Measurements from ENCODE around the gene PPP1R14C. TPM values are rescaled to one million over a fixed set of nuclear protein-coding genes. Genes with fewer than 3 reads are reported as not detected.

The PPP1R14C gene
- total and polyA plus RNA-seq, 10 of the 15 experiments (the other 5 are each of a cell fraction or from before 2014, with no cell fraction given), result 0.07 to 1.6 (median 0.13) TPM; not detected in 4

DNA sequence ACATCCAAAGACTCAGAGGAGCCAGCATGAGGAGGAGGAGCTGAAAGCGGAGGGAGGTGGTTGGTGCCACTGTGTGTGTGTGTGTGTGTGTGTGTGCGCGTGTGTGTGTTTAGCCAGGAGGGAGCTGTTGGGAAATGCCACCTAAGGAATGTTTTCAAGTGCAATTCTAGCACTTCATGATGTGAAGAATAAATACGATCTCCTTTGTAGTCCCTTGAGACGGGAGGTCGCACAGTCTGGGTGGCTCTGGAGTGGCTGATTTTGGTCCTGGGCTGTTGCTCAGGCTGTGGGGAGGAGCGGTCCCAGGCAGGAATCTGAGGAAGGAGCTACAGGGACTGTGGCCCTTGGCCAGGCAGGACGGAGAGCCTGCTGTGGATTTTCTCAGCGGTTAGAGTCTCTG is 93.7 kb downstream of the PPP1R14C start:
- ChIA-PET SMC1A (ENCODE audit: uncharacterized antibody, unreplicated experiment) (no interaction called here), RAD21 (ENCODE audit: unreplicated experiment) (no interaction called here), POLR2A (no interaction called here), CTCF (no interaction called here)
- no peak for FAIRE-seq
- Histone ChIP-seq H3K4me2 (ENCODE audit: control insufficient read depth, insufficient read depth) (no peak overlapping the region), H3K27me3 (replicated peaks in 1 of 2; ENCODE audit: control insufficient read depth in 2 of 2, insufficient read depth in 2 of 2, low read length in 1 of 2) (peaks cover 0 to 2% of the 10 kb centered on the region in 2 experiments; a peak in 2 of 4 replicates), H3K9ac (ENCODE audit: control insufficient read depth, insufficient read depth, low read length) (no peak overlapping the region), H3K9me3 (replicated peaks; ENCODE audit: control insufficient read depth, insufficient read depth, low read length) (no peaks in the 10 kb centered on the region), H4K20me1 (ENCODE audit: control insufficient read depth, insufficient read depth) (no peaks in the 10 kb centered on the region), H3K79me2 (ENCODE audit: control insufficient read depth, insufficient read depth, low read length) (no peaks in the 10 kb centered on the region), H3K4me1 (ENCODE audit: control insufficient read depth, insufficient read depth, low read length) (no peaks in the 10 kb centered on the region), H2AFZ (ENCODE audit: control insufficient read depth, low read depth, low read length) (no peak overlapping the region), H3K27ac (ENCODE audit: control insufficient read depth, insufficient read depth) (no peak overlapping the region), H3K4me3 (no peak overlapping the region), H3K36me3 (ENCODE audit: control insufficient read depth in 2 of 2, insufficient read depth in 2 of 2, low read length in 1 of 2) (no peaks in the 10 kb centered on the region)
- in situ Hi-C loops (cut with MboI), result no loop called here
- no TSS peak for BruUV-seq (replicated peaks)
- no peak for DNase-seq (ENCODE audit: low read depth, low spot score)
- 52% methylated on average over 9 of the region's 9 CpGs for WGBS (ENCODE audit: insufficient coverage, insufficient replicate concordance, low lambda C conversion rate, missing lambda C conversion rate)
- intact Hi-C loops (cut with micrococcal nuclease; ENCODE audit: unreplicated experiment), result no loop called here
- ATAC-seq, result no peak
- TF ChIP-seq PAX8 (IDR thresholded peaks at IDR 0.05) (no peak), RB1 (IDR thresholded peaks at IDR 0.05; ENCODE audit: borderline replicate concordance) (no peak), JUND (IDR thresholded peaks at IDR 0.05; ENCODE audit: low read depth, low read length) (no peak), MYB (IDR thresholded peaks at IDR 0.05; ENCODE audit: borderline replicate concordance, low read depth, low read length) (no peak), EED (IDR thresholded peaks at IDR 0.05; ENCODE audit: low read depth) (no peak), MEF2A (IDR thresholded peaks at IDR 0.05; ENCODE audit: insufficient read depth, low read depth, low read length) (no peak)

DNA sequence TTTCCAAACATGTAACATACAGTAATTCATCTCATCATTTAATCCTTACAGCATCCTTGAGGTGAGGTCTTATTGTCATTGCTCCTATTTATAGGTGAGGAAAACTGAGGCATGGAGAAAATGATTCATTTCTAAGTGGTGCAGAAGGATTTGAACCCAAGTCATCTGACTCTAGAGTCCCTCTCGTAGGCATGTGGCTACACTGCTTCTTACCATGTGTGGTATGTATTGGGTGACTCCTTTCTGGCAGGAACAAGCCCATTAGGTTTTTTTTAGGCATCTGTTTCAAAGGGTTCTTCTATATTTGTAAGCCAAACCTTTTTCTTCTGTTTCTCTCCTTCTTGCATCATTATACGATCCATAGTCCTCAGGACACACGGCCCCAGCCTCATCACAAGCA is 94.8 kb downstream of the PPP1R14C start:
- Histone ChIP-seq H2AFZ (ENCODE audit: control insufficient read depth, low read depth, low read length) (no peak overlapping the region), H4K20me1 (ENCODE audit: control insufficient read depth, insufficient read depth) (no peaks in the 10 kb centered on the region), H3K27ac (ENCODE audit: control insufficient read depth, insufficient read depth) (no peak overlapping the region), H3K4me2 (ENCODE audit: control insufficient read depth, insufficient read depth) (no peak overlapping the region), H3K79me2 (ENCODE audit: control insufficient read depth, insufficient read depth, low read length) (no peaks in the 10 kb centered on the region), H3K27me3 (replicated peaks in 1 of 2; ENCODE audit: control insufficient read depth in 2 of 2, insufficient read depth in 2 of 2, low read length in 1 of 2) (peaks cover 0 to 2% of the 10 kb centered on the region in 2 experiments; a peak in 2 of 4 replicates), H3K9me3 (replicated peaks; ENCODE audit: control insufficient read depth, insufficient read depth, low read length) (no peaks in the 10 kb centered on the region), H3K9ac (ENCODE audit: control insufficient read depth, insufficient read depth, low read length) (no peak overlapping the region), H3K4me1 (ENCODE audit: control insufficient read depth, insufficient read depth, low read length) (no peaks in the 10 kb centered on the region), H3K36me3 (ENCODE audit: control insufficient read depth in 2 of 2, insufficient read depth in 2 of 2, low read length in 1 of 2) (no peaks in the 10 kb centered on the region), H3K4me3 (no peak overlapping the region)
- WGBS (ENCODE audit: insufficient coverage, insufficient replicate concordance, low lambda C conversion rate, missing lambda C conversion rate), result 14% methylated on average over 3 of the region's 3 CpGs
- SMC1A ChIA-PET (ENCODE audit: uncharacterized antibody, unreplicated experiment), result no interaction called here
- in situ Hi-C loops (cut with MboI), result no loop called here
- no TSS peak for BruUV-seq (replicated peaks)
- CTCF ChIA-PET, result interaction anchor here (0.9 kb wide), 1 partner anchor 9 kb away, joined by 3 read pairs; no protein-coding TSS in a partner anchor
- ATAC-seq (no peak), DNase-seq (ENCODE audit: low read depth, low spot score) (no peak), FAIRE-seq (no peak)
- POLR2A ChIA-PET, result no interaction called here
- RAD21 ChIA-PET (ENCODE audit: unreplicated experiment), result interaction anchor here (0.7 kb wide), 1 partner anchor 457 kb away, joined by 3 read pairs; no protein-coding TSS in a partner anchor
- intact Hi-C loops (cut with micrococcal nuclease; ENCODE audit: unreplicated experiment), result no loop called here
- no peak for TF ChIP-seq POLR2AphosphoS2 (IDR thresholded peaks at IDR 0.05; ENCODE audit: low read depth, low read length)
- TF ChIP-seq PML (IDR thresholded peaks at IDR 0.05; ENCODE audit: low read length), result no peak
- no peak for TF ChIP-seq ZNF24 (IDR thresholded peaks at IDR 0.05)
- TF ChIP-seq HCFC1 (IDR thresholded peaks at IDR 0.05; ENCODE audit: low read length), result no peak
- TF ChIP-seq TARDBP (IDR thresholded peaks at IDR 0.05; ENCODE audit: borderline replicate concordance), result no peak
- no peak for TF ChIP-seq BACH1 (IDR thresholded peaks at IDR 0.05; ENCODE audit: borderline replicate concordance)
- no peak for TF ChIP-seq CBX3 (IDR thresholded peaks at IDR 0.05; ENCODE audit: borderline replicate concordance, low read depth)
- no peak for TF ChIP-seq BRCA1 (IDR thresholded peaks at IDR 0.05; ENCODE audit: low read depth, low read length)
- no peak for TF ChIP-seq NRF1 (conservative IDR thresholded peaks at IDR 0.05; ENCODE audit: low read depth, low read length)
- no peak for TF ChIP-seq CEBPB (IDR thresholded peaks at IDR 0.05; ENCODE audit: borderline replicate concordance in 1 of 2, low read depth in 2 of 2, low read length in 2 of 2)
- no peak for TF ChIP-seq MTA2 (IDR thresholded peaks at IDR 0.05; ENCODE audit: low read depth)
- TF ChIP-seq, protein P1, sequence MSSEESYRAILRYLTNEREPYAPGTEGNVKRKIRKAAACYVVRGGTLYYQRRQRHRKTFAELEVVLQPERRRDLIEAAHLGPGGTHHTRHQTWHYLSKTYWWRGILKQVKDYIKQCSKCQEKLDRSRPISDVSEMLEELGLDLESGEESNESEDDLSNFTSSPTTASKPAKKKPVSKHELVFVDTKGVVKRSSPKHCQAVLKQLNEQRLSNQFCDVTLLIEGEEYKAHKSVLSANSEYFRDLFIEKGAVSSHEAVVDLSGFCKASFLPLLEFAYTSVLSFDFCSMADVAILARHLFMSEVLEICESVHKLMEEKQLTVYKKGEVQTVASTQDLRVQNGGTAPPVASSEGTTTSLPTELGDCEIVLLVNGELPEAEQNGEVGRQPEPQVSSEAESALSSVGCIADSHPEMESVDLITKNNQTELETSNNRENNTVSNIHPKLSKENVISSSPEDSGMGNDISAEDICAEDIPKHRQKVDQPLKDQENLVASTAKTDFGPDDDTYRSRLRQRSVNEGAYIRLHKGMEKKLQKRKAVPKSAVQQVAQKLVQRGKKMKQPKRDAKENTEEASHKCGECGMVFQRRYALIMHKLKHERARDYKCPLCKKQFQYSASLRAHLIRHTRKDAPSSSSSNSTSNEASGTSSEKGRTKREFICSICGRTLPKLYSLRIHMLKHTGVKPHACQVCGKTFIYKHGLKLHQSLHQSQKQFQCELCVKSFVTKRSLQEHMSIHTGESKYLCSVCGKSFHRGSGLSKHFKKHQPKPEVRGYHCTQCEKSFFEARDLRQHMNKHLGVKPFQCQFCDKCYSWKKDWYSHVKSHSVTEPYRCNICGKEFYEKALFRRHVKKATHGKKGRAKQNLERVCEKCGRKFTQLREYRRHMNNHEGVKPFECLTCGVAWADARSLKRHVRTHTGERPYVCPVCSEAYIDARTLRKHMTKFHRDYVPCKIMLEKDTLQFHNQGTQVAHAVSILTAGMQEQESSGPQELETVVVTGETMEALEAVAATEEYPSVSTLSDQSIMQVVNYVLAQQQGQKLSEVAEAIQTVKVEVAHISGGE (CRISPR knock-in tag; IDR thresholded peaks at IDR 0.05), result no peak
- TF ChIP-seq SREBF1 (IDR thresholded peaks at IDR 0.05; ENCODE audit: low read length), result no peak

All from GM12878 (cell line).